Activated naive CD8-positive, alpha-beta T cell treated with anti-CD3 and anti-CD28 coated beads for 36 hours (primary cell): ENCODE measurements around the gene FXR2. TPM values are rescaled to one million over a fixed set of nuclear protein-coding genes. Genes with fewer than 3 reads are reported as not detected.

Experiments
- total RNA-seq, 2 experiments: library from RNA; stranded (reverse); gene quantifications; one replicate each; pipeline ENCODE4 v1.2.3, GENCODE V29; 2021

Gene FXR2
- total RNA-seq, 2 experiments from 2014 or later, result 35.5 to 37.0 TPM

Other genes with a start within 250 kb of the FXR2 start
- 1 to 10 TPM; 4.3 to 5.0 TPM for gene TNK1, start 233.8 kb downstream of the FXR2 start, total RNA-seq
- 10 to 100 TPM; 63.0 to 66.8 TPM for gene PLSCR3, start 220.4 kb downstream of the FXR2 start, total RNA-seq
- 10 to 100 TPM; 42.7 to 44.3 TPM for gene TMEM256, start 210.8 kb downstream of the FXR2 start, total RNA-seq
- gene NLGN2, start 207.1 kb downstream of the FXR2 start, total RNA-seq, result 1 to 10 TPM; 8.8 to 9.3 TPM
- not detected for gene SPEM1, start 194.6 kb downstream of the FXR2 start, total RNA-seq
- not detected for gene SPEM2, start 189.3 kb downstream of the FXR2 start, total RNA-seq
- not detected for gene SPEM3, start 186.0 kb downstream of the FXR2 start, total RNA-seq
- 10 to 100 TPM; 10.4 TPM for gene TMEM102, start 179.5 kb downstream of the FXR2 start, total RNA-seq
- gene FGF11, start 175.4 kb downstream of the FXR2 start, total RNA-seq, result 1 to 10 TPM; 7.6 to 9.2 TPM
- gene CHRNB1, start 169.8 kb downstream of the FXR2 start, total RNA-seq, result 10 to 100 TPM; 10.6 to 11.3 TPM
- gene ZBTB4, start 135.3 kb downstream of the FXR2 start, total RNA-seq, result 10 to 100 TPM; 16.7 TPM
- not detected for gene SLC35G6, start 133.5 kb downstream of the FXR2 start, total RNA-seq
- 100 to 1,000 TPM; 198 to 200 TPM for gene POLR2A, start 130.5 kb downstream of the FXR2 start, total RNA-seq
- 10 to 100 TPM; 11.6 to 15.1 TPM for gene TNFSF12, start 65.8 kb downstream of the FXR2 start, total RNA-seq
- 1 to 10 TPM; 6.3 to 7.3 TPM for gene TNFSF13, start 56.1 kb downstream of the FXR2 start, total RNA-seq
- 100 to 1,000 TPM in 1 of 2 experiments, 10 to 100 TPM in 1; 96.5 to 100 TPM for gene SENP3, start 53.0 kb downstream of the FXR2 start, total RNA-seq
- 1 to 10 TPM; 6.6 to 6.7 TPM for gene CD68, start 35.3 kb downstream of the FXR2 start, total RNA-seq
- 10 to 100 TPM; 72.8 to 77.2 TPM for gene MPDU1, start 31.0 kb downstream of the FXR2 start, total RNA-seq
- gene SOX15, start 24.8 kb downstream of the FXR2 start, total RNA-seq, result under 1 TPM; 0.28 to 0.35 TPM
- 10 to 100 TPM; 15.4 to 15.5 TPM for gene SAT2, start 12.9 kb upstream of the FXR2 start, total RNA-seq
- gene SHBG, start 15.2 kb upstream of the FXR2 start, total RNA-seq, result not detected
- under 1 TPM in 1 of 2 experiments, not detected in 1; 0.10 TPM for gene ATP1B2, start 36.0 kb upstream of the FXR2 start, total RNA-seq
- gene TP53, start 72.6 kb upstream of the FXR2 start, total RNA-seq, result 100 to 1,000 TPM; 137 to 142 TPM
- 10 to 100 TPM; 22.8 to 27.4 TPM for gene WRAP53, start 73.6 kb upstream of the FXR2 start, total RNA-seq
- not detected for gene EFNB3, start 90.3 kb upstream of the FXR2 start, total RNA-seq
- gene DNAH2, start 102.8 kb upstream of the FXR2 start, total RNA-seq, result under 1 TPM; 0.04 to 0.14 TPM
- gene KDM6B, start 219.3 kb upstream of the FXR2 start, total RNA-seq, result 10 to 100 TPM; 44.5 to 47.6 TPM
- gene TMEM88, start 240.2 kb upstream of the FXR2 start, total RNA-seq, result 1 to 10 TPM; 4.2 to 4.8 TPM
- gene NAA38, start 242.7 kb upstream of the FXR2 start, total RNA-seq, result 10 to 100 TPM; 65.2 to 66.6 TPM
- gene CYB5D1, start 243.1 kb upstream of the FXR2 start, total RNA-seq, result 10 to 100 TPM; 18.6 to 20.1 TPM